GM10248 (cell line): ENCODE results near the gene PDGFRB.

Experiments
- CTCF ChIA-PET: fragments of 300-600 bp; sonication (Branson Sonifier 250); formaldehyde crosslinking; extraction: SDS; loops from one replicate; lab custom pipeline; 2021; ENCODE audit warnings: antibody characterized with exemption; lab: Yijun Ruan, JAX
- POLR2A ChIA-PET: fragments of 350-650 bp; sonication (Branson Sonifier 250); formaldehyde crosslinking; extraction: SDS; loops from one replicate; lab custom pipeline; 2020; ENCODE audit warnings: antibody characterized with exemption; lab: Yijun Ruan, JAX
- DNase-seq: peaks from one replicate; pipeline ENCODE4 v3.0.0; 2012; ENCODE audit errors: extremely low spot score
- TF ChIP-seq, protein P1 (sequence below): IDR thresholded peaks from 2 replicates; pipeline ENCODE4 v1.5.1; 2012; ENCODE audit warnings: mild to moderate bottlenecking, low read depth; ENCODE audit errors: extremely low read depth, missing control alignments, control extremely low read depth

PDGFRB gene

DNA sequence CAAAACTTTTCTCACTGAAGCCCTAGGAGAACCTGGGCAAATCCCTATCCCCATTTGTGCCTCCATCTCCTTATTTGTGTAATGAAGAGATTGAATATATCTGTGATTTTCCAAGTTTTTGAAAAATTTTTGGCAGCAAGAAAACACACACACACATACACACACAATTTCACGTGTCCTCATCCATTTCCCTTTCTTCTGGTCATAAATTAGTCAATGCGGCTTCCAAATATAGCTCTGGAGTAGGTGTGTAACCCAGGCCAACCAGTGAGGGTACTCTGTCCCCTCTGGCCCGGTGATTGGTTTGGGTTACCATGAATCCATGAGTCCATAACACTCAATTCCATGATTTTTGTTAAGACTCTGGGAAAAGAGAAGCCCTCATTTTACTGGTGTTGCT is 82.0 kb downstream of the PDGFRB start:
- CTCF ChIA-PET, result interaction anchor here (0.8 to 2.6 kb wide), 7 partner anchors 10 to 240 kb away, joined by 3 to 10 read pairs (median 5); partner anchors contain the start of gene CSF1R
- TF ChIP-seq, protein P1, sequence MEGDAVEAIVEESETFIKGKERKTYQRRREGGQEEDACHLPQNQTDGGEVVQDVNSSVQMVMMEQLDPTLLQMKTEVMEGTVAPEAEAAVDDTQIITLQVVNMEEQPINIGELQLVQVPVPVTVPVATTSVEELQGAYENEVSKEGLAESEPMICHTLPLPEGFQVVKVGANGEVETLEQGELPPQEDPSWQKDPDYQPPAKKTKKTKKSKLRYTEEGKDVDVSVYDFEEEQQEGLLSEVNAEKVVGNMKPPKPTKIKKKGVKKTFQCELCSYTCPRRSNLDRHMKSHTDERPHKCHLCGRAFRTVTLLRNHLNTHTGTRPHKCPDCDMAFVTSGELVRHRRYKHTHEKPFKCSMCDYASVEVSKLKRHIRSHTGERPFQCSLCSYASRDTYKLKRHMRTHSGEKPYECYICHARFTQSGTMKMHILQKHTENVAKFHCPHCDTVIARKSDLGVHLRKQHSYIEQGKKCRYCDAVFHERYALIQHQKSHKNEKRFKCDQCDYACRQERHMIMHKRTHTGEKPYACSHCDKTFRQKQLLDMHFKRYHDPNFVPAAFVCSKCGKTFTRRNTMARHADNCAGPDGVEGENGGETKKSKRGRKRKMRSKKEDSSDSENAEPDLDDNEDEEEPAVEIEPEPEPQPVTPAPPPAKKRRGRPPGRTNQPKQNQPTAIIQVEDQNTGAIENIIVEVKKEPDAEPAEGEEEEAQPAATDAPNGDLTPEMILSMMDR, result no peak
- POLR2A ChIA-PET, result no interaction called here
- no peak for DNase-seq

GRCh38 chr5:150073086-150073625 is 82.5 kb downstream of the PDGFRB start:
- TF ChIP-seq, protein P1, result no peak
- ChIA-PET POLR2A (no interaction called here), CTCF (interaction anchor here (0.8 to 1.8 kb wide), 5 partner anchors 9 to 39 kb away, joined by 3 to 6 read pairs (median 3); no protein-coding TSS in a partner anchor)
- DNase-seq, result no peak

GRCh38 chr5:150070821-150071220 is 84.8 kb downstream of the PDGFRB start:
- ChIA-PET POLR2A (no interaction called here), CTCF (no interaction called here)
- TF ChIP-seq, protein P1, result no peak
- no peak for DNase-seq

DNA sequence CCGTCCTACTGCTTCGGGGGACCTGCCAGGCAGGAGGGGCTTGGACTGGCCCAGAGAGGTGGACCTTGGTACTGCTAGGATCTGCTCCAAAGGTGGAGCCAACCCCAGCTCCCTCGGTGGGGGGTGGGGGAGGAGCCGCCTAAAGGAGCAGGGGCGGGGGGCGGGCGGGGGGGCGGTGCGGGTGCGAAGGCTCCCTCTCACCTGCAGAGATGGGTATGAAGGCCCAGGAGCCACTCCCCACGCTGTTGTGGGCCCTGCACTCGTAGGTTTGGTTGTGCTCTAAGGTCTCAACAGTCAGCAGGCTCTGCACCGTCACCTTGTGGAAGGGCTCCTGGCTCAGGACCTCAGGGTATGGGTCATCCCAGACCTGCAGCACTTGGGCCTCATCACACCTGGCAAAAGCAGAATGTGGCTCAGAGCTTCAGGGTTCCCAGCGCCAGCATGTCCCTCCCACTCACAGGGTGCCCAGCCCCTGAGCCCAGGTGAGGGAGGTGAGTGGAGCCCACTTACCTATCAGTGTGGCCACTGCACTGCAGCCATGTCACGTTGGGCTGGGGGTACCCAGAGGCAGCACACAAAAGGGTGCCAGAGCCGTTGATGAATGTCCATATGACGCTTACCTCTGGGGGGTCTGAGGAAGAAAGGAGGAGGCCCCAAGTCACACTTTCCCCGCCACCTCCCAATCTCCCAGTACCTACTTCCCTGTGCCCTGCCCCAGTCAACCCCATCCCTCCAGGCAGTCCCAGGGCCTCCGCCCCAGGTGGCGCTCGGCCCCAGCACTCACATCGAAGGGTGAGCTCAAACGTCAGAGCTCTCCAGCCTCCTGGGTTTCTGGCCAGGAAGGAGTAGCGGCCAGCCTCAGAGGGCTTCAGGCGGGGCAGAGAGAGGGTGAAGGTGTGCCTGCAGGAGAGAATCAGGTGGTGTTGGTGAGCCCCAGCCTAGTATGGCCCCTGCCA is 85.7 kb downstream of the PDGFRB start:
- POLR2A ChIA-PET, result no interaction called here
- CTCF ChIA-PET, result interaction anchor here (1.8 kb wide), 1 partner anchor 12 kb away, joined by 5 read pairs; no protein-coding TSS in a partner anchor
- TF ChIP-seq, protein P1, result no peak

GRCh38 chr5:150068961-150069645 is 86.5 kb downstream of the PDGFRB start:
- TF ChIP-seq, protein P1, result no peak
- ChIA-PET CTCF (interaction anchor here (1.8 kb wide), 1 partner anchor 13 kb away, joined by 5 read pairs; no protein-coding TSS in a partner anchor), POLR2A (no interaction called here)
- DNase-seq, result no peak

More for the DNA sequence above, 85.7 kb downstream of the PDGFRB start:
- no peak for DNase-seq

DNA sequence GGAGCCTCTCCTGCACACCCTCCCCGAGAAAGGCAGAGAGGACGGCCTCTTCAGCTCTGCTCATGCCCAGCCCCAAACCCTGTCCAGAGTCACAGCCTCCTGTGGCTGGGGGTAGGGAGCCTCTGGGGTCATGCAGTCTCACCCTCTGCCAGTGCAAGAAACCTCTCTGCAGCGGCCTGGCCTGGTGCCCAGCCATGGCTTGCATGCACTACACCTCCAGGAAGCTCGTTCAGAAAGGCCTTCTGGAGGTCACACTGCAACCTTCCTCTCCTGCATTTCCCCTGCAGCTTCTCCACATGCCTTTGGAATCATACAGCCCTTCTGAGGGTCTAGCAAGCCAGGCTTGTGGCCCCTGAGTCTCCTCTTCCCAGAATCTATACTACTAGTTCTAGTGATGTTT is 87.2 kb downstream of the PDGFRB start:
- CTCF ChIA-PET, result interaction anchor here (1.2 to 1.8 kb wide), 3 partner anchors 9 to 33 kb away, joined by 3 to 5 read pairs (median 3); no protein-coding TSS in a partner anchor
- TF ChIP-seq, protein P1, result no peak
- POLR2A ChIA-PET, result no interaction called here
- DNase-seq, result no peak
